ENCODE results near the gene BAHD1.

- TF ChIP-seq CTCF (IDR thresholded peaks at IDR 0.05) = no peak
- TF ChIP-seq POLR2A (IDR thresholded peaks at IDR 0.05) = no peak
Measured at GRCh38 chr15:40463886-40464545, 23.3 kb downstream of the BAHD1 start.

All from body of pancreas (tissue), 4 donors.